HepG2 (cell line): Measurements from ENCODE around the gene RIN3. TPM values are rescaled to one million over a fixed set of nuclear protein-coding genes. Genes with fewer than 3 reads are reported as not detected.

Experiments
- CEBPZ ChIP-seq: IDR thresholded peaks from 2 replicates; pipeline ENCODE4 v1.6.1; 2012; ENCODE audit warnings: low read length, improper control_type of control experiment
- KDM6A ChIP-seq: IDR thresholded peaks from 2 replicates; pipeline ENCODE4 v1.6.1; 2016; ENCODE audit warnings: low read depth
- KLF9 ChIP-seq: IDR thresholded peaks from 2 replicates; pipeline ENCODE4 v1.6.1; 2016; ENCODE audit warnings: low read depth
- MED13 ChIP-seq: sonication (generic); formaldehyde crosslinking; IDR thresholded peaks from 2 replicates; pipeline ENCODE4 v1.5.0; 2020; ENCODE audit warnings: missing genetic modification reagents
- MIER2 ChIP-seq: IDR thresholded peaks from 2 replicates; pipeline ENCODE4 v1.6.1; 2016; ENCODE audit warnings: missing biosample characterization, missing genetic modification reagents
- NFIC ChIP-seq: IDR thresholded peaks from 2 replicates; pipeline ENCODE4 v1.6.1; 2012; ENCODE audit warnings: mild to moderate bottlenecking, low read length, inconsistent platforms
- NR2F1 ChIP-seq, 2 experiments: fragments of 450-650 bp in 1 of 2; formaldehyde crosslinking in 1 of 2; IDR thresholded peaks; 2 replicates each; pipeline versions ENCODE4 v1.5.0 to v1.6.1; 2016 to 2020; ENCODE audit warnings: mild to moderate bottlenecking in 1 of 2, missing compliant biosample characterization in 1 of 2, missing genetic modification reagents in 1 of 2, moderate library complexity in 1 of 2
- PBX3 ChIP-seq: sonication (generic); formaldehyde crosslinking; IDR thresholded peaks from 2 replicates; pipeline ENCODE4 v1.8.1; 2023; ENCODE audit warnings: missing genetic modification reagents, inconsistent platforms, borderline replicate concordance
- REXO4 ChIP-seq: sonication (generic); formaldehyde crosslinking; IDR thresholded peaks from 2 replicates; pipeline ENCODE4 v1.8.0; 2022; ENCODE audit warnings: missing genetic modification reagents, mild to moderate bottlenecking, borderline replicate concordance
- SALL1 ChIP-seq: sonication (generic); formaldehyde crosslinking; IDR thresholded peaks from 2 replicates; pipeline ENCODE4 v1.8.0; 2022; ENCODE audit warnings: mild to moderate bottlenecking, missing genetic modification reagents
- ZBTB4 ChIP-seq: sonication (generic); formaldehyde crosslinking; IDR thresholded peaks from 2 replicates; pipeline ENCODE4 v1.4.0; 2020; ENCODE audit warnings: missing genetic modification reagents, mild to moderate bottlenecking, borderline replicate concordance
- ZFP91 ChIP-seq: sonication (generic); formaldehyde crosslinking; IDR thresholded peaks from 2 replicates; pipeline ENCODE4 v1.9.0; 2022; ENCODE audit warnings: missing genetic modification reagents, mild to moderate bottlenecking, borderline replicate concordance
- ZNF331 ChIP-seq: sonication (generic); formaldehyde crosslinking; IDR thresholded peaks from 2 replicates; pipeline ENCODE4 v1.4.0; 2020; ENCODE audit warnings: missing genetic modification reagents
- ZNF432 ChIP-seq: sonication (generic); formaldehyde crosslinking; IDR thresholded peaks from 2 replicates; pipeline ENCODE4 v1.5.0; 2020; ENCODE audit warnings: missing genetic modification reagents, mild to moderate bottlenecking, borderline replicate concordance
- ZNF558 ChIP-seq: sonication (generic); formaldehyde crosslinking; IDR thresholded peaks from 2 replicates; pipeline ENCODE4 v1.9.0; 2022; ENCODE audit warnings: mild to moderate bottlenecking, missing genetic modification reagents, borderline replicate concordance
- ZNF616 ChIP-seq: sonication (generic); formaldehyde crosslinking; IDR thresholded peaks from 2 replicates; pipeline ENCODE4 v1.5.0; 2020; ENCODE audit warnings: low read depth, mild to moderate bottlenecking, missing genetic modification reagents
- ZNF780A ChIP-seq: sonication (generic); formaldehyde crosslinking; IDR thresholded peaks from 2 replicates; pipeline ENCODE4 v1.8.0; 2022; ENCODE audit warnings: mild to moderate bottlenecking, missing genetic modification reagents, moderate library complexity
- ZNF784 ChIP-seq: sonication (generic); formaldehyde crosslinking; IDR thresholded peaks from 2 replicates; pipeline ENCODE4 v1.5.1; 2020; ENCODE audit warnings: missing genetic modification reagents, mild to moderate bottlenecking, borderline replicate concordance
- ZSCAN30 ChIP-seq: sonication (generic); formaldehyde crosslinking; IDR thresholded peaks from 2 replicates; pipeline ENCODE4 v1.5.0; 2020; ENCODE audit warnings: mild to moderate bottlenecking, missing genetic modification reagents
- polyA plus RNA-seq, 8 experiments: library from polyadenylated mRNA; depleted of rRNA in 3 of 8; stranded (reverse) in 7 of 8; unstranded in 1 of 8; fragments of >200 nt; fragmentation: Illumina TruSeq in 4 of 8; extraction: Trizol in 4 of 8; gene quantifications; 2 replicates each; pipeline versions ENCODE4 v1.2.1 to v1.2.3, GENCODE V29; 2011 to 2016; ENCODE audit warnings: low read depth in 4 of 8, missing spikeins in 1 of 8, mixed read lengths in 1 of 8; ENCODE audit not compliant: insufficient read depth in 1 of 8
- total RNA-seq, 5 experiments: library from RNA; depleted of rRNA; stranded (reverse); fragments of >200 nt; fragmentation: Illumina TruSeq; extraction: Trizol; gene quantifications; 2 replicates each; pipeline ENCODE4 v1.2.3, GENCODE V29; 2016; ENCODE audit warnings: low read depth in 1 of 5

Gene RIN3
- total and polyA plus RNA-seq, 2 of the 13 experiments (the other 11 are each of a cell fraction or from before 2014, with no cell fraction given): 2.3 to 3.6 TPM

- TF ChIP-seq ZSCAN30 (CRISPR knock-in tag) (no peak), ZNF780A (CRISPR knock-in tag) (0 out of 2 replicates have a peak, but pooled peaks have one; percentile 61), KDM6A (CRISPR knock-in tag) (peak; percentile 88), NR2F1 (CRISPR knock-in tag; IDR thresholded peaks at IDR 0.05) (no peak), PBX3 (CRISPR knock-in tag) (no peak), CEBPZ (no peak), ZNF558 (CRISPR knock-in tag) (no peak), ZNF432 (CRISPR knock-in tag) (no peak), MED13 (CRISPR knock-in tag) (no peak), REXO4 (no peak), ZFP91 (CRISPR knock-in tag) (peak; percentile 55; the same call in 1 of the 2 replicates), ZBTB4 (peak; percentile 88; the same call in 1 of the 2 replicates), MIER2 (peak; percentile 79; the same call in 1 of the 2 replicates), ZNF331 (CRISPR knock-in tag) (peak; percentile 85), NFIC (no peak), SALL1 (peak; percentile 97), ZNF616 (no peak), KLF9 (CRISPR knock-in tag) (no peak), ZNF784 (peak; percentile 78; the same call in 1 of the 2 replicates)
Observed at GRCh38 chr14:92556863-92557543, 43.4 kb downstream of the RIN3 start (continued).
